GM21381 (cell line): ENCODE results near the gene CXCL9.
"Not testable (repeated sequence)": the region's sequence is repeated elsewhere in the genome, so short reads cannot be mapped to it uniquely, and the experiment has no call there.

Experiments
- ATAC-seq: cut with Tn5 transposase; IDR thresholded peaks from one replicate; pipeline ENCODE4 v1.9.1; 2021; ENCODE audit warnings: mild to moderate bottlenecking, moderate library complexity; ENCODE audit not compliant: unreplicated experiment

CXCL9 gene

DNA sequence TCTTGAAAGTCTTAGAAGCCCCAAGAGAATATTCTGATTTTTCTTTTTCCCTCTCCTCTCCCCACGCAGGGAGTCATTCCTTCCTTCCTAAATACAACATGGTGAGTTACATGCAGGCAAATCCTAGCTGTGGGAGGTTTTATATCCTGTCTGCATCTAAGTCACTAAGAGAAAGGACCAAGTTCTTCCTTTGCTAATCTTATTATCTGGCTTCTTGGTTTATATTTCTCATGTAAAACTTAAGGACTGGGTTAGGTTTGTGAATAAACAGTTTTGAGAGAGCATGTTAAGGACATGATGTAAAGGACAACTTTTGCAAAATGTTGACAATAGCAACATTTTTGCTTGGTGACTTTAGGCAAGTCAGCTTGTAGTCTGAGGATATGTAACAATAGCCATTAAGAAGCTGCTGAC is 5.1 kb upstream of the CXCL9 start:
- no peak for ATAC-seq

DNA sequence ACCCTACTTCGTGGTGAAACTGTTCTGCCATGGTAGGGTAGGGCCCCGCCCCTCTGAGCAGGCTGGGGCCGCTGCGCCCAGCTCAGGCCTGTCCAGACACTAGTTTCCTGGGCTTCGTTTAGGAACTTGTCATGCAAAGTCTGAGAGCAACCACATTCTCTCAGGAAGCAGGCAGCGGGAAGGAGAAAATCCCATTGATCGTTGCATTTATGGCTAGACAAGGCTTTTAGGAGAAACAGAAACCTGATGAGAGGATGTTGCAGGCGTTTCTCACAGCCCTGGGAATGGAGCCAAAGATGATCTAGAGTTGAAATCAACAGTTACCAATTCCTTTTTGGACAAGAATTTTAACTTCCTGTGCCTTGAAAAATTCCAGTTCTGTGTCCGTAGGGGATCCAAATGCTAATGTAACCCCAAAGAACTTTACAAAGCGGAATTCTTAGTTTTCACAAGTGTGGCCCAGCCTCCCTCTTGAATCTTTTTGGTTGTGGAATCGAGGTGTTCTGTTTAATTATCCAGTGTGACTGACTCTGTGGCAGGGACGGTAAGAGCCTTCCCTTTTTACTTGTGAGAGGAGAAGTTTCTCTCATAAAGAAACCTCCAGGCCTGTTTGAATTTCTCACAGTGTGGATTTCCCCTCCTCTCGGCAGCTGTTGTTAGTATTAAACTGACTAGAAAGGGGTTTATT is 4.5 kb upstream of the CXCL9 start:
- ATAC-seq: peak; percentile 71

GRCh38 chr4:76011018-76011670 is 3.8 kb upstream of the CXCL9 start:
- no peak for ATAC-seq

- ATAC-seq: no peak
Measured at GRCh38 chr4:76010576-76010975, 3.3 kb upstream of the CXCL9 start.

- ATAC-seq: no peak
Measured at GRCh38 chr4:76009311-76009710, 2.0 kb upstream of the CXCL9 start.

GRCh38 chr4:76003620-76004019 is 3.7 kb downstream of the CXCL9 start:
- no peak for ATAC-seq

DNA sequence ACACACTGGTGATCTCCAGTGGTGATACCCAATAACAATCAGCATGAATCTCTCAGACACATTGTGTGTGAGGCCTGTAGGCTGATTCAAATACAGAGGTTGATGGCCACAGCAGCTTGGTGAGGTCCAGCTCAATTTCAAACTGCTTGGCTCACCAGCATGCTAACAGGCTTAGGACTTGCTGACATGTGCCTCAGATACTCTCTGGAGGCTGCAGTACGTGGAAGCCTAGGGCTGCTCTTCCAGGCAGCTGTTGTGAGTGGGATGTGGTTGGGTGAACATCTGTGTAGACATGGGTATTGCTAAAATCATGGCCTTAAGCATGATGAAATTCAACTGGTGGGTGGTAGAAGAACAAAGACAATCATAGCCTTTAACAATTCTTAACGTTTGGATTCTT is 4.3 kb downstream of the CXCL9 start:
- no peak for ATAC-seq

DNA sequence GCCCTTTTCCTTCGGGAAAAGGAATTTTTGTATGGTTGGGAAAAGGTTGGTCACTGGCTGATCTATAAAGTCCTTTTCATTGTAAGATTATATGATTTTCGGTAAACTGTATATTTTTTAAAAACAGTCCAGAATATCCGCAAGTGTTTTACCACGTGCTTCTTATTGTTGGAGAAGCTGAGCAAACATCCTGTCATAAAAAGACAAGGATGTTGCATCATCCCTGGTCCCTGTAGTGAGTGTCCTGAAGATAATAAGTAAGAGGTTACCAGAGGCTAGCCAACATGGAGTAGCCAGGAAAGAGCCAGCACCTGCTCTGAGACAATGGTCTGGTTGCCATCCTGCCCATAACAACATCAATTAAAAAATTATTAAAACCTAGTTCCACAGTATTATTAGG is 5.1 kb downstream of the CXCL9 start:
- no peak for ATAC-seq

GRCh38 chr4:76001700-76002099 is 5.6 kb downstream of the CXCL9 start:
- ATAC-seq: no peak

DNA sequence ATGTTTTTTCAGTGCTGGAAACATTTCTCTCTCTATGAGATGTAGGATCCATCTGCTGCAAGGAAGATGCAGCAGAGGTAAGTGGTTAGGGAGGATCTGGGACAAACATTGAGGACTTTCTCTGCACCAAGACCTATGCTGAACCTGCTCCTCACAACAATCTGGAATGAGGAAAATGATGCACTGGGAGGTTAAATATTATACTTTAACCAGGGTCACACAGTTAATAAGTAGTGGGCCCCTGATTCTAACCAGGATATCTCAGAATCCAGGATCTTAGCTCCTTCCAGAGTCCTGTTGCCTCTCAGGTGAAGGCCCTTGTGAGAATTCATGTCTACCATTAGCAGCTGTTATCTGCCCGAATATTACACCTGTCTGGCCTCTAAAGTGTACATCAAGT is 7.0 kb downstream of the CXCL9 start:
- no peak for ATAC-seq

DNA sequence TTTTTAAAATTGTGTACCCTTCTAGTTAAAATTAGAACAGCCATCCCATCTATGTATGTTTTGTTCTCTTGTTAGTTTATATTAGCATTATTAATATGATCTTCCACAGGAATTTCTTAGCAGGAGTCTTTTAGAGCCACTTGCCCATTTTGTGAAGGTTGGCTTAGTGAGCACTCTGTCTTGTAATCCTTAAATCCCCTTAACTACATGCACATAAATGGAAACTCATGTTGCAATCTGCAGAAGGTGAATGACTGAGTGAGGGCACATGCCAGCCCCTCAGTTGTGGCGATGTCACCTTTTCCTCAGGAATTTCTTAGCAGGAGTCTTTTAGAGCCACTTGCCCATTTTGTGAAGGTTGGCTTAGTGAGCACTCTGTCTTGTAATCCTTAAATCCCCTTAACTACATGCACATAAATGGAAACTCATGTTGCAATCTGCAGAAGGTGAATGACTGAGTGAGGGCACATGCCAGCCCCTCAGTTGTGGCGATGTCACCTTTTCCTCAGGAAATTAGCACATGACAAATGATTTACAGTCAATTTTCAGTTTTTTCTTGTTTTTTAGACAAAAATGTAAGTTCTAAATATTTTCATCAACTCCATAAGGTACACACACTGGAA is 8.7 kb downstream of the CXCL9 start:
- ATAC-seq: not testable (repeated sequence)

GRCh38 chr4:75997946-75998345 is 9.4 kb downstream of the CXCL9 start:
- ATAC-seq: no peak

GRCh38 chr4:75997081-75997480 is 10.2 kb downstream of the CXCL9 start:
- no peak for ATAC-seq

DNA sequence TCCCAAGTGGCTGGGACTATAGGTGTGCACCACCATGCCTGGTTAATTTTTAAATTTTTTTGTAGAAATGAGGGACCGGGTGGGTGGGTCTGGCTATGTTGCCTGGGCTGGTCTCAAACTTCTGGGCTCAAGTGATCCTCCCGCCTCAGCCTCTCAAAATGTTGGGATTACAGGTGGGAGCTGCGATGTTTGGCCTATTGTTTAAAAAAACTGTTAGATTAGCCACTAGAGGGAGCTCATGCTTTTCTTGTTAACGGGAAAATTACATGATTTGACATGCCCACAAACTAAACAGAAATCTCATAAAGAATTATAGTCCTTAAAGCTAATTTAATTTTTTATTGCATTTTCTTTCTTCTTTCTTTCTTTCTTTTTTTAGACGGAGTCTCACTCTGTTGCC is 11.6 kb downstream of the CXCL9 start:
- ATAC-seq: no peak

- no peak for ATAC-seq
Measured at GRCh38 chr4:75992462-75992861, 14.8 kb downstream of the CXCL9 start.

DNA sequence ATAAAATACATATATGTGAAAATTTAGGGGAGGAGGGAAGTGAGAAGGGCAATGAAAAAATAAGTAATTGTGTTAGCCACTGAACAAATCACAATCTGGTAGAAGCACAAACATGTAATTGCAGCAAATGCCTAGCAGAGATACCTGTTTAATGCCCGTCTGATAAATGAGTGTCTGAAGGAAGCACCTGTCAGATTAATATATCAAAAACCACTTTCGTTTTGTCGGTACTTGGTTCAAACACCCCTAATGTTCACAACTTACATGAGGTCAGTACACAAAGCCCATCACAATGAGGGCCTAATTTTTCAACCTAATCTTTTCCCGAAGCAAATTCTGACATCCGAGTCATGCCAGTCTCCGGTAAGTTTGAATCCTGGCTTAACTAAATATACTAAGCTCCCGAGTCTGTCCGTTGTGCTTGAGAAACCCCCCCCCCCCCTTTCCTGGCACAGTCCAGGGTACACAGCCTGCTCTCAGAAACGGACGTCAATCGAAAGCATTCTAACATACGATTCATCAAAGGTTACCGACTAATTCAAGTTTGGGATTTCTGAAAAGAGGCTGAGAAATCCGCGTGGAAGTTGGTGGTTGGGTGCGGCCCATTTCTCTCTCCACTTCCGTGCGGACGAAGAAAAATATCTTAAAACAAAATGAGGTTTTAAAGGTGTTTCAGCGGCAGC is 17.3 kb downstream of the CXCL9 start:
- ATAC-seq: no peak

GRCh38 chr4:75985116-75985515 is 22.2 kb downstream of the CXCL9 start:
- ATAC-seq: no peak

DNA sequence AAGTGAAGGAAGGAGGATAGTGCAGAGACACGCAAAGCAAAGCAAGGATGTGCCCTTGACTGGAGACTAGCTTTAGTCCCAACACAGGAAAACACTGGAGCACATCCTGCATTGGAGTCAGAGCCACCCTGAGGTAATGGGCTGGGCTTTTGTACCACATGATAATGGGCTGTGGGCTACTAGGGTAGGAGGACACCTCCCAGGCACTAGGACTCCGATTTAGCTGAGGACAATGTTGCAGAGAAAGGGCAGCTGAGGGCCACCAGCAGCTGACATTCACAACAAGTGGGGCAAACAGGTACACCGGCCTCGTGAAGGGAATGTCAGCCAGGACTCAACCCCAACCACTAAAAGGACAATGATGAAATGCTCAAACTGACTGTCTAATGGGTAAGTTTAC is 26.7 kb downstream of the CXCL9 start:
- ATAC-seq: no peak

DNA sequence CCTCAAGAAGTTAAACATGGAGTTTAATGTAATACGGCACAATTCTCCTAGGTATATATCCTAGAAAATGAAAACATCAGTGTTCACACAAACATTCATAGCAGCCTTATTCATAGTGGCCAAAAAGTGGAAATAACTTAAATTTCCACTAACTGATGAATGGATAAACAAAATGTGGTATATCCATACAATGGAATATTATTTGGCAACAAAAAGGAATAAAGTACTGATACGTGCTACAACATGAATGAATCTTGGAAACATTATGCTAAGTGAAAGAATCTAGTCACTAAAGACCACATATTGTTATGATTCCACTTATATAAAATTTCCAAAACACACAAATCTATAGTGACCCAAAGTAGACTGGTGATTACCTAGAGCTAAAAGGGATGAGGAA is 31.1 kb downstream of the CXCL9 start:
- ATAC-seq: no peak

DNA sequence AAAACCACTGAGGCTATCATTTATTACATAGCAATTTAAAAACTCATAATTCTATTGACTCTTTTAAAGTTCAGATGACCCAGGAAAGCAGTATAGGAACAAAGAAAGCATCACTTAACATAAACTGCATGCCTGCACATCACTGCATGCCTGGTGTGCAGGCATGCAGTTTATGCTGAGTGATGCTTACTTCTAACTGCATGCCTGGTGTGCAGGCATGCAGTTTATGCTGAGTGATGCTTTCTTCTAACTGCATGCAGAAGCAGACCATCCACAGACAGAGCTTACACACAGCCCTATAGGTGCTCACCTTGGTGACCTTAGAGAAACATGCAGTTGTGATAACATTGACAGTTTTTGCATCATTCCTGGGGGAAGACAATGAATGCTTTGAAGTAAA is 33.5 kb downstream of the CXCL9 start:
- no peak for ATAC-seq

DNA sequence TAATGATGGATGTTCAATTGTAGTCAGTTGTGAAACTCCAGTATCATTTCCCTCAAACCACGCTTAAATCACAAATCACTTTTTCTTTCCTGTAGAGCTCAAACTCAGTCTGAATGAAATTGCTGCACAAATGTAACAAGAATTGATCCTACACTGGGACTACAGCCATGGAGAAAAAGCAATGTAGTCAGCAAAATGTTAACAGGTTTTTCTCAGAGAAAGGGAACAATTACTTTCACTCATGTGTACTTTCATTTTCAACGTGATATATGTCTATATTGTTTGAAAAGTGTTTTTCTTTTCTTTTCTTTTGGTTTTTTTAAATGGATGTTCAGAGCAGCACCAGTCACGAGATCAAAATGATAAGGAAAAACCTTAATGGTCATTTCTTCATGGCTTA is 39.2 kb downstream of the CXCL9 start:
- no peak for ATAC-seq

GRCh38 chr4:75963558-75963957 is 43.8 kb downstream of the CXCL9 start:
- no peak for ATAC-seq
